Kidney (tissue), 14 donors: ENCODE measurements around the gene ARVCF. TPM values are rescaled to one million over a fixed set of nuclear protein-coding genes. Genes with fewer than 3 reads are reported as not detected.
A peak's percentile ranks its signal among the peaks of the same experiment; 100 is the strongest.

Experiments
- DNase-seq, 5 donors: peaks; one replicate each; pipeline ENCODE4 v3.0.0-alpha.2; 2013 to 2020
- FAIRE-seq: peaks from 2 replicates; lab custom pipeline; 2012; peaks lifted over from hg19 to GRCh38; lab: Jason Lieb, UNC
- H3K27ac ChIP-seq, 2 donors: one replicate each; pipeline ENCODE4 v1.7.0; 2013; ENCODE audit warnings: low read depth in 2 of 2, low read length in 2 of 2, inconsistent platforms in 1 of 2
- H3K27me3 ChIP-seq: one replicate; pipeline ENCODE4 v1.7.1; 2013; ENCODE audit warnings: low read length, inconsistent platforms; ENCODE audit not compliant: control insufficient read depth, insufficient read depth
- H3K36me3 ChIP-seq, 3 donors: one replicate each; pipeline versions ENCODE4 v1.7.0 to v1.7.1; 2013; ENCODE audit warnings: low read length in 3 of 3, control low read depth in 1 of 3, inconsistent platforms in 1 of 3; ENCODE audit not compliant: insufficient read depth in 3 of 3, control insufficient read depth in 2 of 3
- H3K4me1 ChIP-seq, 3 donors: one replicate each; pipeline versions ENCODE4 v1.7.0 to v1.7.1; 2013; ENCODE audit warnings: low read length in 3 of 3, inconsistent platforms in 1 of 3, low read depth in 1 of 3; ENCODE audit not compliant: control insufficient read depth in 2 of 3, insufficient read depth in 2 of 3
- H3K4me3 ChIP-seq, 3 donors: one replicate each; pipeline versions ENCODE4 v1.7.0 to v1.8.1; 2013; ENCODE audit warnings: low read length in 3 of 3, control low read depth in 1 of 3, inconsistent platforms in 1 of 3
- H3K9ac ChIP-seq, 3 donors: one replicate each; pipeline versions ENCODE4 v1.7.0 to v1.7.1; 2013; ENCODE audit warnings: low read length in 3 of 3, control low read depth in 1 of 3, inconsistent platforms in 1 of 3
- H3K9me3 ChIP-seq, 3 donors: one replicate each; pipeline versions ENCODE4 v1.7.0 to v1.7.1; 2013; ENCODE audit warnings: low read length in 3 of 3, control low read depth in 1 of 3, inconsistent platforms in 1 of 3; ENCODE audit not compliant: control insufficient read depth in 2 of 3, insufficient read depth in 1 of 3
- intact Hi-C: fragments of 100-400 bp; cut with DNase I; formaldehyde crosslinking; loops from one replicate; pipeline ENCODE4 v1.11.1; 2022
- polyA plus RNA-seq: library from polyadenylated mRNA; stranded (reverse); fragments of 350-450 nt; fragmentation: Illumina TruSeq; extraction: RNeasy Lipid Tissue Mini Kit (QIAGEN cat#74804); gene quantifications from one replicate; pipeline ENCODE4 v1.2.3, GENCODE V29; 2014; ENCODE audit warnings: low read depth, low replicate concordance; ENCODE audit not compliant: insufficient read depth
- total RNA-seq: library from RNA; stranded (reverse); fragmentation: NEBNext Ultra II Directional; extraction: Animal tissue kit (Norgen Biotek cat#: 25700); gene quantifications from one replicate; pipeline ENCODE4 v1.2.1, GENCODE V29; 2021
- TF ChIP-seq, protein P1 (sequence below): IDR thresholded peaks from 3 replicates; pipeline ENCODE4 v1.5.1; 2012; ENCODE audit warnings: mild to moderate bottlenecking, moderate library complexity, borderline replicate concordance; ENCODE audit not compliant: insufficient read depth; ENCODE audit errors: extremely low read depth
- donor health status: control.
- donor health status: control.
- donor health status: control.
- donor health status: control.
- donor health status: control.
- donor health status: DM: yes; HTN: yes; CAD: no.
- donor health status: Normal renal cell carcinoma (clear cell type).

Gene ARVCF
- total and polyA plus RNA-seq, 2 donors from 2014 or later: 16.0 to 21.9 TPM

DNA sequence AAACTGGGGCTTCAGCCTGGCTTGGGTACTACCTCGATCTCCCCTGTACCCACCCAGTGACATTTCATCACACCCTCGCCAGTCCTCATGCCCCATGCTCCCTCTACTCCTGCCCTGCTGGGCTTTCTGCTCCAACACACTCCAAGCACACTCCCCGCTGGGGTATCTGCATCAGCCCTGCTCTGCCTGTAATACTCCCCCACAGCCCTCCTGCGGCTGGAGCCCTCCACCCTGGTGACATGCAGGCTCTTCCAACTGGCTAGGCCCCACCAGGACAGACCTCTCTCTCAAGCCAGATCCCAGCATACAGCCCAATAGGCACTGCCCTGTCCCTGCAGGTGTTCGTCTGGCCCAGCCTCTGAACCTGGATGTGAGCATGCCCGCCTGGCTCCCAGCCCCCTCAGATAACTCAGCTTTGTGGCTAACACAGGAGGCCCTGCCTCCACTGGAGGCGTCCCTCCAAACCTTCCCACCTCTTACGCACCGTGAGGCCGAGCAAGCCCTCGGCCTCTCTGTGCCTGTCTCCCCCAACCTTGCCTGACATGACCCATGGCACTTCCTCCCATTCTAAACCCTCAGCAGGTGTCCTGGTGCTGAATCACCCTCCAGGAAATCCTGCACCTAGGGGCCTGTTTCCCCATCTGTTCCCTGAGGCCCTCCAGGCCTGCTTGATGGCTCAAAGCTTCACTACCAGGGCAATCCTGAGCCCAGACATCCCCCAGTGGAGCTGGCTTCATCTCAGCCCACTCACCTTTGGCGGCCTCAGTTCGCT, 41.5 kb downstream of the ARVCF start:
- DNase-seq (peak in 2 of 5 donors; percentile 37 to 38), FAIRE-seq (no peak)
- Histone ChIP-seq H3K27me3 (no peaks in the 10 kb centered on the region), H3K9me3 (no peaks in the 10 kb centered on the region), H3K4me1 (peaks cover 0 to 14% (median 0%) of the 10 kb centered on the region in 3 donors), H3K36me3 (peaks cover 0 to 7% (median 4%) of the 10 kb centered on the region in 3 donors), H3K4me3 (no peak overlapping the region), H3K9ac (no peak overlapping the region), H3K27ac (no peak overlapping the region)
- TF ChIP-seq, protein P1, sequence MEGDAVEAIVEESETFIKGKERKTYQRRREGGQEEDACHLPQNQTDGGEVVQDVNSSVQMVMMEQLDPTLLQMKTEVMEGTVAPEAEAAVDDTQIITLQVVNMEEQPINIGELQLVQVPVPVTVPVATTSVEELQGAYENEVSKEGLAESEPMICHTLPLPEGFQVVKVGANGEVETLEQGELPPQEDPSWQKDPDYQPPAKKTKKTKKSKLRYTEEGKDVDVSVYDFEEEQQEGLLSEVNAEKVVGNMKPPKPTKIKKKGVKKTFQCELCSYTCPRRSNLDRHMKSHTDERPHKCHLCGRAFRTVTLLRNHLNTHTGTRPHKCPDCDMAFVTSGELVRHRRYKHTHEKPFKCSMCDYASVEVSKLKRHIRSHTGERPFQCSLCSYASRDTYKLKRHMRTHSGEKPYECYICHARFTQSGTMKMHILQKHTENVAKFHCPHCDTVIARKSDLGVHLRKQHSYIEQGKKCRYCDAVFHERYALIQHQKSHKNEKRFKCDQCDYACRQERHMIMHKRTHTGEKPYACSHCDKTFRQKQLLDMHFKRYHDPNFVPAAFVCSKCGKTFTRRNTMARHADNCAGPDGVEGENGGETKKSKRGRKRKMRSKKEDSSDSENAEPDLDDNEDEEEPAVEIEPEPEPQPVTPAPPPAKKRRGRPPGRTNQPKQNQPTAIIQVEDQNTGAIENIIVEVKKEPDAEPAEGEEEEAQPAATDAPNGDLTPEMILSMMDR: no peak
- intact Hi-C loops: loop anchor here (5.0 kb wide), 1 partner anchor 37 kb away; no protein-coding TSS in a partner anchor

- intact Hi-C loops: no loop called here
- peak in 4 of 5 donors; percentile 91 to 93 (median 92) for DNase-seq
- FAIRE-seq: no peak
- Histone ChIP-seq H3K27ac (no peak overlapping the region), H3K4me1 (peaks cover 0 to 16% (median 0%) of the 10 kb centered on the region in 3 donors), H3K27me3 (no peaks in the 10 kb centered on the region), H3K36me3 (peaks cover 0 to 10% (median 2%) of the 10 kb centered on the region in 3 donors), H3K9ac (no peak overlapping the region), H3K9me3 (no peaks in the 10 kb centered on the region), H3K4me3 (no peak overlapping the region)
- TF ChIP-seq, protein P1: no peak
These were observed 42.3 kb downstream of the ARVCF start for GRCh38 chr22:19974268-19974861.

DNA sequence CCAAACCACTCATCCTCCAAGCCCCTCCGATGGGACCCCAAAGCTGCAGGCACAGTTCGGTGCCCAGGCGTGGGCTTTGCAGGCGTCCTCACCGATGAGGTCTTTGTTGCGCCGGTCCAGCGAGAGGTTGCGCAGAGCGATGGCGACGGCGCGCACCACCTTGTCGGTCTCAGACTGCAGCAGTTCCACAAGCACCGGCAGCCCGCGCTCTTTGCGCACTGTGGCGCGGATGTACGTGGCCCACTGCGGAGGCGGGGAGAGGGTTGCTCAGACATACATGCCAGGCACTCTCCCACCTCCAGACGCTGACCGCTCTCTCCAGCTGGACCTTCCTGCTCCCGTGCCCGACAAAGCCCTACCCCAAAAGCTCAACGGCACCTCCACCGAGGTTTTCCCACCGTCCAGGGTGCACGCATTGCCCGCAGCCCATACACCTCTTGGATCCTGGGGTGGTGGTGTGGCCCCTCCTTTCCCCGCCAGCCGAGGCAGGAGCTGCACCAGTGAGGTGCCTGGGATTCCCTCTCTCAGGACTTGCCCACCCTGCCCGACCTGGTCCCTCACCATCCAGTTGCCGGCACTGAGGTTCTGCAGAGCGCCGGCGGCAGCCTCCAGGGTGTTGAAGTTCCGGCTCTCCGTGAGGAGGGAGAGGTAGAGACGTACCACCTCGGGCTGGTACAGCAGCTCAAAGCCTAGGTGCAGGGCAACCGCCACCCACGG, 42.9 kb downstream of the ARVCF start:
- FAIRE-seq: no peak
- Histone ChIP-seq H3K9ac (no peak overlapping the region), H3K27ac (no peak overlapping the region), H3K36me3 (peaks cover 0 to 8% (median 2%) of the 10 kb centered on the region in 3 donors), H3K9me3 (no peaks in the 10 kb centered on the region), H3K4me3 (no peak overlapping the region), H3K4me1 (peaks cover 0 to 18% (median 0%) of the 10 kb centered on the region in 3 donors), H3K27me3 (no peaks in the 10 kb centered on the region)
- intact Hi-C loops: no loop called here
- TF ChIP-seq, protein P1: no peak
- DNase-seq: peak in 1 of 5 donors; percentile 56
